Lower leg skin (tissue), 4 donors: ENCODE data around the gene COX18. TPM values are rescaled to one million over a fixed set of nuclear protein-coding genes. Genes with fewer than 3 reads are reported as not detected.

ENCODE experiments used
- DNase-seq, 2 donors: peaks; one replicate each; pipeline ENCODE4 v3.0.0-alpha.2; 2019; ENCODE audit warnings: low spot score in 2 of 2
- H3K4me3 ChIP-seq: fragments of 200-600 bp; sonication (generic); 2 replicates; pipeline ENCODE4 v1.5.1; 2017; ENCODE audit warnings: mild to moderate bottlenecking, low read depth; ENCODE audit not compliant: poor library complexity, severe bottlenecking
- CTCF ChIP-seq, 3 donors: fragments of 450-650 bp; IDR thresholded peaks; one replicate each; pipeline ENCODE4 v1.5.1; 2016; ENCODE audit warnings: antibody characterized with exemption in 3 of 3, mild to moderate bottlenecking in 3 of 3, moderate library complexity in 2 of 3
- POLR2A ChIP-seq, 2 donors: fragments of 450-650 bp; IDR thresholded peaks; one replicate each; pipeline ENCODE4 v1.6.1; 2016 to 2017; ENCODE audit warnings: antibody characterized with exemption in 2 of 2, mild to moderate bottlenecking in 1 of 2, moderate library complexity in 1 of 2
- WGBS, 2 donors: methylation state at CpG; one replicate each; pipeline ENCODE4 v1.1.5; 2018; 5-methylcytosine and 5-hydroxymethylcytosine counted together
- intact Hi-C: fragments of 100-400 bp; cut with DNase I; formaldehyde crosslinking; loops from one replicate; pipeline ENCODE4 v1.15.0; 2023; ENCODE audit warnings: low total_unique reads
- total RNA-seq, 4 donors: library from RNA; depleted of rRNA; stranded (reverse); fragments of >200 nt; gene quantifications; one replicate each; pipeline ENCODE4 v1.1.0, GENCODE V29; 2016

Gene COX18
- total RNA-seq, 4 donors from 2014 or later, result 12.0 to 24.3 (median 21.7) TPM

- H3K4me3 ChIP-seq, result no peak overlapping the region
- intact Hi-C loops, result no loop called here
- TF ChIP-seq POLR2A (IDR thresholded peaks at IDR 0.05), result no peak
- TF ChIP-seq CTCF (IDR thresholded peaks at IDR 0.05), result no peak
- DNase-seq, result no peak
- WGBS, 2 donors, result 77 to 84% methylated on average over 7 of the region's 7 CpGs
Observed at GRCh38 chr4:73098713-73099112, 29.2 kb upstream of the COX18 start.

- H3K4me3 ChIP-seq, result no peak overlapping the region
- 81 to 87% methylated on average over 4 of the region's 4 CpGs for WGBS, 2 donors
- intact Hi-C loops, result no loop called here
- no peak for DNase-seq
- no peak for TF ChIP-seq POLR2A (IDR thresholded peaks at IDR 0.05)
- TF ChIP-seq CTCF (IDR thresholded peaks at IDR 0.05), result no peak
Observed at GRCh38 chr4:73098016-73098415, 28.5 kb upstream of the COX18 start.

GRCh38 chr4:73092868-73093267 is 23.4 kb upstream of the COX18 start:
- no peak for DNase-seq
- H3K4me3 ChIP-seq, result no peak overlapping the region
- TF ChIP-seq CTCF (IDR thresholded peaks at IDR 0.05) (no peak), POLR2A (IDR thresholded peaks at IDR 0.05) (no peak)
- intact Hi-C loops, result no loop called here
- WGBS, 2 donors, result 86 to 88% methylated on average over 1 of the region's 1 CpG

GRCh38 chr4:73090738-73091137 is 21.2 kb upstream of the COX18 start:
- whole genome bisulfite sequencing, 2 donors, result 91 to 100% methylated on average over 1 of the region's 1 CpG
- TF ChIP-seq POLR2A (IDR thresholded peaks at IDR 0.05) (no peak), CTCF (IDR thresholded peaks at IDR 0.05) (no peak)
- intact Hi-C loops, result no loop called here
- no peak overlapping the region for H3K4me3 ChIP-seq
- no peak for DNase-seq

- intact Hi-C loops, result no loop called here
- H3K4me3 ChIP-seq, result no peak overlapping the region
- no peak for TF ChIP-seq POLR2A (IDR thresholded peaks at IDR 0.05)
- no peak for TF ChIP-seq CTCF (IDR thresholded peaks at IDR 0.05)
- no peak for DNase-seq
Observed at GRCh38 chr4:73087871-73088270, 18.4 kb upstream of the COX18 start.

- H3K4me3 ChIP-seq, result no peak overlapping the region
- no peak for TF ChIP-seq CTCF (IDR thresholded peaks at IDR 0.05)
- TF ChIP-seq POLR2A (IDR thresholded peaks at IDR 0.05), result no peak
- intact Hi-C loops, result no loop called here
- no peak for DNase-seq
- WGBS, 2 donors, result 62 to 63% methylated on average over 6 of the region's 6 CpGs
Observed at GRCh38 chr4:73086095-73086868, 16.8 kb upstream of the COX18 start.
